Left renal cortex interstitium (tissue), 4 donors: ENCODE measurements around the gene SH3PXD2A. TPM values are rescaled to one million over a fixed set of nuclear protein-coding genes. Genes with fewer than 3 reads are reported as not detected.
"Not testable (repeated sequence)": the region's sequence is repeated elsewhere in the genome, so short reads cannot be mapped to it uniquely, and the experiment has no call there.

ENCODE experiments used
- DNase-seq, 4 donors: peaks; one replicate each; pipeline ENCODE4 v3.0.0-alpha.2; 2013; ENCODE audit warnings: low read depth in 4 of 4, low spot score in 2 of 4, missing footprints in 1 of 4
- polyA plus RNA-seq, 4 donors: library from polyadenylated mRNA; unstranded; fragments of 120-200 nt; gene quantifications; one replicate each; pipeline ENCODE4 v1.2.1, GENCODE V29; 2013; ENCODE audit not compliant: insufficient read length in 4 of 4

The SH3PXD2A gene
- polyA plus RNA-seq, 4 donors: 27.6 to 35.5 (median 29.4) TPM

DNA sequence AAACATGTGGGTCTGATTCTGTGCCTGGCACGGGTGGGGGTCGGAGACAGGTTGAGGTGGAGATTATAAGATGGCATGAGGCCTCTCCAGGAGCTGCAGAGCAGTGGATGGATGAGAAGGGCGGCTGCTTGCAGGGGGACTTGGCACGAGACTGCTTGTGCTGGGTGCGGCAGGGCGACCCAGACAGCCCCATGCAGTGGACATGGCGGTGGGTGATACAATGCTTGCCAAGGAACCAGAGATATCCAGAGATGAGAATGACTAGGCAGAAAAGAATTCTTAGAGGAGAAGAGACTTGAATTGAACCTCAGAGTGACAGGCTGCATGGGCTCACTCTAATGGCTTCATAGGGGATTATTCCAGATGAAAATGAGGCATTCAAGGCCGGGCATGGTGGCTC, 216.4 kb downstream of the SH3PXD2A start:
- DNase-seq: no peak

- no peak for DNase-seq
Observed at GRCh38 chr10:103637927-103638557, 217.3 kb downstream of the SH3PXD2A start.

DNA sequence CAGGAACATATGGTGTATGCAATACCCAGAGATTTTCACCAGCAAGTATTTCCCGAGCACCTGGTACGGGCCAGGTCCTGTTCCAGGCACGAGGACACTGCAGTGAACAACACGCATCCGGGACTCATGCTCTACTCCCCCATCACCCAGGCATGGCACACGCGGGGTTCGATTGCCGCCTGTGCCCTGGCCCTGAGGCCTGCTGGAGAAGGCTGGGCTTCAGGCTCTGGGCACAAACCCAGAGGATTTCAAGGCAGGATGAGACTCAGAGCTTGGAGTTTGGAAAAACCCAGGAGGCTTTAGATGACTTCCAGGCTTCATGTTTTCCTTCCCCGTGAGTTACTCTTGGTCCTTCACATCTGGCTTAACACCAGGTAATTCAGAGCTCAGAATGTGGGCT, 218.4 kb downstream of the SH3PXD2A start:
- DNase-seq: no peak

DNA sequence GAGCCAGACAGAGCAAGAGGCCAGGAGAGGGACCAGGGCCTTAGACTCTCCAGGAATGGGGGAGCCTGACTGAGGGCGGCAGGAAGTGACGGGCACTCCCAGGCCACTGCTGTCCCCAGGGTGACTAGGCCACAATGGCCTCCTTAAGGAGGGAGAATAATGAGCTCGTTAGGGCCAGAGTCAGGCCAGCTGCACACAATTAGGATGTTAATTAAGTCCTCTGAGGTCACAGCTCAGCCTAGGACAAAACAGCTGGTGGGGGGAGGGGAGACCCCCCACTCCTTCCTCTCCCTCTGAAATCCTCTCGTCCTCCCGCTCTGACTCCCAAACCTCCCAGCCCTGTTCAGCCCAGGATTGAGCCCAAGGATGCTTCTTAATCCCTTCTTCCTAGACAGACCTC, 218.9 kb downstream of the SH3PXD2A start:
- DNase-seq: no peak

DNA sequence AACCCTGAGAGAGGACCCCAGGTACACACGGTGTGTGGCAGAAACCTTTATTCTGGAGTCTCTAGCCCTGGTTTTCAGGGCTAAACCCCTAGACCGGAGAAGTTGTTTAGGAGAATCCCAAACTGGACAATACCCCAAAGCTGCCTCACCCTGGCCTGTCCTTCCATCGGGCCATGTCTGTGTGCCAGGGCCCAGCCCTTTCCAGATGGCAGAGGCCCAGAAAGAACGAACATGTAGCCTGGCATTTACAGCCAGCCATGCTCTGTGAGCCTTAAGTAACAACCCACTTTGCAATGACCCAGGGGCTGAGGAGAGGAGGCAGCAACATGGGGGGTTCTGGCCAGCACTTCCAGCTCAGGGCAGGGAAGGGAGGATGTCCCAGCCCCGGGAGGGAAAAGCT, 219.8 kb downstream of the SH3PXD2A start:
- DNase-seq: no peak

DNA sequence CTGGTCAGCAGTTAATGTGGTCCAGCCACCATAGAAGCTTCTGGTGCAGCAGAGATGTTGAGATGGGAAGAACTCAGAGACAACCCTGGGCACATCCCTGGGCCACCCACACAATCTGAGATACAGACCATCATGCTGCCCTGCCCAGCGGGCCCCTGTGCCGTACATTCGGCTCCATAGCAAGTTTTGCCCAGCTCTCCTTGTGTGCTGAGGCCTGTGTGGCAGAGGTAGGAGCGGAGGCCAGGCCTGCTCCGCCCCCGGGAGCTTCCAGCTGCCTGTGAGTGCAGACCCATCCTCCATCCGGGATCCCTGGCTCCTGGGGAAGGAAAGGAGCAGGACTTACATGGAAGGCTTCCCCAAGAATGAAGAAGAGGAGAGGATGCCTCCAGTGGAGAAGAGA, 221.5 kb downstream of the SH3PXD2A start:
- DNase-seq: no peak

DNA sequence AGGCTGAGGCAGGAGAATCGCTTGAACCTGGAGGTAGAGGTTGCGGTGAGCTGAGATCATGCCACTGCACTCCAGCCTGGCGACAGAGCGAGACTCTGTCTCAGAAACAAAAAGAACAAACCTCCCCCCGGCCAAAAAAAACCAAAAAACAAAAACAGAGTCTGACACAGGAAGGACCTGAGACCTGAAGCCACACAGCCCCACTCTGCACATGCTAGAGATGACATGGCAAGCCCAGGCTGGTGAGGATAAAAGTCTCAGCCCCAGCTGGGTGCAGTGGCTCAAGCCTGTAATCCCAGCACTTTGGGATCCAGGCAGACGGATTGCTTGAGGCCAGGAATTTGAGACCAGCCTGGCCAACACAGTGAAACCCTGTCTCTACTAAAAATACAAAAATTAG, 222.5 kb downstream of the SH3PXD2A start:
- not testable (repeated sequence) for DNase-seq

- DNase-seq: no peak
Observed at GRCh38 chr10:103632247-103632642, 223.1 kb downstream of the SH3PXD2A start.

DNA sequence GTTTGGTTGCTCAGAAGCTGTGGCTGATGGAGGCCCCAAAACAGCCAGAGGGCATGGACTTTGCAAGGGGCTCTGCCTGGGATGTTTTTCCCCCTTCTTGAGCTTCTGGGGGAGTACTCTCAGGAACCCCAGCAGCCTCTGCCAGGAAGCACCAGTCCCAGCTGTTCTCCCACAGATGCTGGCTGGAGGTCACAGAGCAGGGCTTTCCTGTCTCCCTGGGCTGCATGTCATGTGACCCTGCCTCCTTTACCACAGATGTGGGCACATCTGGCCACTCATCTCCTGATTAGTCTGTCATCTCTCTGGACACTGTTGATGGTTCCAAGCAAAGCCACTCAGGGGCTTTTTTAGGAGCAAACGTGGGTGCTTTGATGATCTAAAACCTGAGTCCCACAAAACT, 225.2 kb downstream of the SH3PXD2A start:
- no peak for DNase-seq

DNA sequence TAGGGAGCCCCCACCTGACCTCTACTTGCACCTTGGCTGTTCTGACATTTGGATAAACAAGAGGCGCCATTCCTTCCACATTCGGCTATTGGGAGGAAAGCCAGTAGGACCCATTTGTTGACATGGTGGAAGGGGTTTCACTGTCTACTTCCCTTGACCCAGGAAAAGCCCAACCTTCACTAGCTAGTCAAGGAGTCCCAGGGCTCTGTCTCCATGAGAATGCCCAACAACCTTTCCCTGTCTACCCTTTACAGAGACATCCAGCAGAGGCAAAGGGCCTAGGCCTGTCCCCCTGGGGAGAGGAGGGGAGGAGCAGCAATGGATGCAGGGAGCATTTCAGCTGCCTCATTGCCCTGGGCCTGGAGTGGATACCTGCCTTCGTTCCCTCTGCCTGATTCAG, 225.8 kb downstream of the SH3PXD2A start:
- no peak for DNase-seq

DNA sequence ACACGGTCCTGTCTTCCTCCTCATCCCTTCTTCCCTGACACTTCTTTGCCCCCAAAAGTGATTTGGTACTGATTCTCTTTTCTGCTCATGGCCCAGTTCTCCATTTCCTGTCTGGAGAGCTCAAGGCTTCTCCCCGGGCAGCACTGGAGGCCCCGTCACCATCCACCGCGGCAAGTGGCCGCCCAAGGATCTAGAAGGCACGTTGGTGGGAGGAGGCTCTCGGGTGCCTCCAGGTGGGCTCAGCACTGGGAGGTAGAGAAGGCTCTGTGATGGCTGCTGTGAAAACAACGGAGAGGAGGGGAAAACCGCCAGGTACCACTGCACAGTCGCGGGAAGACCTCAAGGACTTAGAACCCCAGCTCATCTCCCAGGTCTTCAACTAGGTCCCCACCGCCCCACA, 227.5 kb downstream of the SH3PXD2A start:
- no peak for DNase-seq

- no peak for DNase-seq
Observed at GRCh38 chr10:103627111-103627892, 228.1 kb downstream of the SH3PXD2A start.

GRCh38 chr10:103626178-103626577, 229.2 kb downstream of the SH3PXD2A start:
- no peak for DNase-seq

DNA sequence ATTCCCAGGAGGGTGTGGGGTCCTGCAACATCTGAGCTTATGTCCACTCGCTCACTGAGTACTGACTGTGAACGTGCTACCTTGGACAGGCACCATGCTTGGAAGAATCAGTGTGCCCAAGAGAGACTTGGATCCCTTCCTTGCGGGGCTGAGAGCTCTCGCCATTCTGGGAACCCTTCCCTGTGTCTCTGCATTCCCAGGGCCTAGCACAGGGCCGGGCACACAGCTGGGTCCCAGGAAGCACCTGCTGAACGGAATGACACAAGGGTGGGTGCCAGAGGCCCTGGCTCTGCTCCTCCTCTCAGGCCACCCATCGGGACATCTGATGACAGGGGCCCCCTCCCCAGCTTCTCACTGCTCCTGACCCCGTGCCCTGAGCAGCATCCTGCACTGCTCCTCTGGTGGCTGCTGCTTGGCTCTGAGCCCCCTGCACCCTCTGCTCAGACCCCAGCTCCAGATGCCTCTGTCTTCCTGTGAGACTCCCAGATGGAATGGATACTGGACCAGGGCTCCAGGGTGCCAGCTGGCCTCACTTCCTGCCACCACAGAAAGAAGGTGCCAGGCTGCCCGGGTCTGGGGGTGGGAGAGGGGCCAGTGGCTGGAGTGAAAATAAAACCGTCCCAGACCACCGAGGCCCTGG, 232.3 kb downstream of the SH3PXD2A start:
- DNase-seq: no peak

- DNase-seq: no peak
Observed at GRCh38 chr10:103622286-103622685, 233.1 kb downstream of the SH3PXD2A start.

GRCh38 chr10:103621783-103622125, 233.6 kb downstream of the SH3PXD2A start:
- no peak for DNase-seq

DNA sequence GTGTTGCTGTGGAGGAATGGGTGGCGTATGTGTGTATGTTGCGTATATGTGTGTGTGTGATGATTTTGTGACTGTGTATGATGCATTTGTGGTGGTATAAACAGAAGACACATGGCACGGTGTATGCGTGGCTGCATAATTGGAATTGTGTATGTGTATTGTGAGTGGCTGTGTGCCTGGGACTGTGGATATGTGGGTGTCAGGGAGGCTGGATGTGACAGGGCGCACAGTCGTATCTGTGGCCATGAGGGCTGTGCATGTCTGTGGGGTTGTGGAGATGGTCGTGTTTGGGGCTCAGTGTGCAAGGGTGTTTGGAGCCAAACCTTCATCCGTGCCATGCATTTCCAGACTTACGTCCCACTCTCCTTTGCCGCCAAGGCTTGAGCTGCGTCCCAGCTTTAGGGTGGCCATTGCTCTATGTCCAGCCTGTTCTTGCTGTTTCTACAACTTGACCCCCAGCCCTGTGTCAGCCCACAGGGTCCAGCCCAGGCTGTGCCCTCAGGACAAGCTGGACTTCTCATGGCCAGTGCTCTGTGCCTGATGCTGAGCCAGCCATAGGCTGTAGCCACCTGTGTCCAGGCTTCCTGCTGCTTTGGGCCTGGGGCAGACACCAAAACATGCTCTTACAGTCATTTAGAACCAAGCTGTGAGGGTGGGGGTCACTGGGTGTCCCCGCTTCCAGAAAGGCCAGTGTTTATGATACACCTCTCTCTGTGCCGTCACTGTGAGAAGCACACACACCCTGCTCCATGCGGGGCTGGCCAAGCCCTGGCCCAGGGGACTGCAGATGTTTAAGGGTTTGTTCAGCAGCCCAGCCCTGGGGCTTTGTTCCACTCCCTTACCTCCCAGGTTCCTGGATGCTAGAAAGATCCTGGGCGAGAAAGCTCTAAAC, 234.2 kb downstream of the SH3PXD2A start:
- DNase-seq: no peak

- DNase-seq: no peak
Observed at GRCh38 chr10:103620352-103620740, 235.0 kb downstream of the SH3PXD2A start.

DNA sequence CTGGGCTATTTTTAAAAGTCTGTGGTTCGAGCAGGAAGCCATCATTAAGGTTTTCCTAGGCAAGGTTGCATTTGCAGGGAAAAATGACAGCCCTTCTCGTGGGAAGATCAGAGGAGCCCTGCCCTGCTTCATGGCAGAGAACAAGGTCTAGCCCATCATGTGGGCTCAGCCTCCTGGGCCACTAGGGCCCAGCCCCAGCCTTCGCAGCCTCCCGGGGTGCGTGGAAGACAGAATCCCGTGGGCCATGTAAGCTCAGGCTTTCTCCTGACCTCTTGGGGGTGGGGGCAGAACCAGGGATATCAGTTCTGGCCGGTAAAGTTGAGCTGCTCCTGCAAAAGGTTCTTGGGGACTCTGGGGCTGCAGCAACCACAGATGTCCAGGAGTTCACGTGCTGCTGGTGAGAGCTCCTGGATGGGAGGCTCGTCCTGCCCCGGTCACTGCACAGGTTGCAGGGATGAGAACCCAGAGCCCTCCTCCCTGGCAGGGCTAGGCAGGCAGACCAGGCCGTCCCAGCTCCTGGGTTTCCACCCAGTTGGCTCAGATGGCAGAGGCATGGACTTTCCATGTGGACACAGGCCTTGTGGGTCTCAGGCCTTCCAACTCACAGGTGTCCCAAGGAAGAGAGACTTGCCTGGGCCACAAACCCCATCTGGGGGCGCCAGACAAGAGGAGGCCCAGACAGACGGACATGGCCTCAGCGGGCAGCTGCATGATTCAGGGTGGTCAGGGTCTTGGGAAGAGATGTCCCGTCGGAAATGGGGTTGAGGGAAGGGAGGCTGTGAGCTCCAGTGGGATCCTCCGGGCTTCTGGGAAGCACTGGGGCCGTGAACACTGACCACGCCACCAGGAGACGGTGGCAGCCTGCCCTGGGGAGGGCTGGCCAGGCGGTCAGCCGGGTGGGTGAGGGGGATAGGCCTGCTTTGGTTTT, 235.7 kb downstream of the SH3PXD2A start:
- no peak for DNase-seq
